ENCODE measurements around the gene OTOS. TPM values are rescaled to one million over a fixed set of nuclear protein-coding genes. Genes with fewer than 3 reads are reported as not detected.

OTOS gene
- total RNA-seq, 4 donors from 2014 or later, result not detected

DNA sequence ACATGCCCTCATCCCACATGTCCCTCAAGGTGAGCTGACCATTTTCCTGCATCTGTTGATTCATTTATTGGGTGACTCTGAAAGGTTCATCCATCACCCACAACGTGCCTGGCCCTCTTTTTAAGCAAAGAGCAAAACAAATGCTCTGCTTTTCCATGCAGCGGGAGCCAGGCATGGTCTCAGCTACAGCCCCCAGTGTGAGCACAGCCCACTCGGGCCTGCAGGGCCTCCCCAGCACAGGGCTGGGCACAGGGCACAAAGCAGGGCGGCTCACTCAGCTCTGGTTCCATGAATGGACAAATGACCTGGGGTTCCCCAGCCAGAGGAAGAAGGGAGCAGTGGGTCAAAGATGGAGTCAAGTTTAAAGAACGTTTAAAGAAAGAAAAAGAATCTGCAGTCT lies 24.1 kb upstream of the OTOS start:
- in situ Hi-C loops (cut with MboI; ENCODE audit: low sequenced_read_pairs in 4 of 4), result no loop called here
- DNase-seq (no peak), ATAC-seq (no peak)
- Histone ChIP-seq H3K4me3 (no peak overlapping the region), H3K27me3 (no peaks in the 10 kb centered on the region), H3K9me3 (no peaks in the 10 kb centered on the region), H3K27ac (no peak overlapping the region), H3K36me3 (no peaks in the 10 kb centered on the region), H3K4me1 (no peaks in the 10 kb centered on the region)
- intact Hi-C loops (cut with DNase I; ENCODE audit: low total_unique reads), result no loop called here
- TF ChIP-seq, protein P1, sequence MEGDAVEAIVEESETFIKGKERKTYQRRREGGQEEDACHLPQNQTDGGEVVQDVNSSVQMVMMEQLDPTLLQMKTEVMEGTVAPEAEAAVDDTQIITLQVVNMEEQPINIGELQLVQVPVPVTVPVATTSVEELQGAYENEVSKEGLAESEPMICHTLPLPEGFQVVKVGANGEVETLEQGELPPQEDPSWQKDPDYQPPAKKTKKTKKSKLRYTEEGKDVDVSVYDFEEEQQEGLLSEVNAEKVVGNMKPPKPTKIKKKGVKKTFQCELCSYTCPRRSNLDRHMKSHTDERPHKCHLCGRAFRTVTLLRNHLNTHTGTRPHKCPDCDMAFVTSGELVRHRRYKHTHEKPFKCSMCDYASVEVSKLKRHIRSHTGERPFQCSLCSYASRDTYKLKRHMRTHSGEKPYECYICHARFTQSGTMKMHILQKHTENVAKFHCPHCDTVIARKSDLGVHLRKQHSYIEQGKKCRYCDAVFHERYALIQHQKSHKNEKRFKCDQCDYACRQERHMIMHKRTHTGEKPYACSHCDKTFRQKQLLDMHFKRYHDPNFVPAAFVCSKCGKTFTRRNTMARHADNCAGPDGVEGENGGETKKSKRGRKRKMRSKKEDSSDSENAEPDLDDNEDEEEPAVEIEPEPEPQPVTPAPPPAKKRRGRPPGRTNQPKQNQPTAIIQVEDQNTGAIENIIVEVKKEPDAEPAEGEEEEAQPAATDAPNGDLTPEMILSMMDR (IDR thresholded peaks at IDR 0.05 in 4 of 5, conservative IDR thresholded peaks at IDR 0.05 in 1 of 5), result no peak
- no peak for TF ChIP-seq POLR2A (IDR thresholded peaks at IDR 0.05)

DNA sequence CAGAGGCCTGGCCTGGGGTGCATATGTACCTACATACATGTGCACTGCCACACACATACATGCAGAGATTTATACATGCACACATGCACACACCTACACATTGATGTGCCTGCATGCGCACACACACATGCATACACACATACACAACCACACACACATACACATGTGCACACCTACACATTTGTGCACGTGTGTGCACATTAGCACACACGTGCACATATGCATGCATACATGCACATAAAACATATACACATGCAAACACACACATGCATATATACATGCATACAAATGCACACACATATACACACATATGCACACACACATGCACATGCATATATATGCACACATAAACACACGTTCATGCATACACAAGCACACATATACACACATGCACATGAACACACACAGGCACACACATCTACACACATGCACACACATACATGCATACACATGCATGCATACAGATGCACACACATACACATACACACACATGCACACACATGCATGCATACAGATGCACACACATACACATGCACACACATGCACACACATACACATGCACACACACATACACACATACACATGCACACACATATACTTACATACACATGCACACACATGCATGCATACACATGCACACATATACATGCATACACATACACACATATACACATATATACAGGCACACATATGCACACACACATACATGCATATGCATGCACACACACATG lies 23.6 kb upstream of the OTOS start:
- no peaks in the 10 kb centered on the region for H3K36me3 ChIP-seq
- H3K27me3 ChIP-seq, result no peaks in the 10 kb centered on the region
- ATAC-seq (no peak), DNase-seq (no peak)
- intact Hi-C loops (cut with DNase I; ENCODE audit: low total_unique reads), result no loop called here
- no peak overlapping the region for H3K27ac ChIP-seq
- TF ChIP-seq, protein P1 (IDR thresholded peaks at IDR 0.05 in 4 of 5, conservative IDR thresholded peaks at IDR 0.05 in 1 of 5), result no peak
- TF ChIP-seq POLR2A (IDR thresholded peaks at IDR 0.05), result no peak
- H3K4me3 ChIP-seq, result no peak overlapping the region
- H3K9me3 ChIP-seq, result no peaks in the 10 kb centered on the region
- H3K4me1 ChIP-seq, result no peaks in the 10 kb centered on the region
- in situ Hi-C loops (cut with MboI; ENCODE audit: low sequenced_read_pairs in 4 of 4), result no loop called here

DNA sequence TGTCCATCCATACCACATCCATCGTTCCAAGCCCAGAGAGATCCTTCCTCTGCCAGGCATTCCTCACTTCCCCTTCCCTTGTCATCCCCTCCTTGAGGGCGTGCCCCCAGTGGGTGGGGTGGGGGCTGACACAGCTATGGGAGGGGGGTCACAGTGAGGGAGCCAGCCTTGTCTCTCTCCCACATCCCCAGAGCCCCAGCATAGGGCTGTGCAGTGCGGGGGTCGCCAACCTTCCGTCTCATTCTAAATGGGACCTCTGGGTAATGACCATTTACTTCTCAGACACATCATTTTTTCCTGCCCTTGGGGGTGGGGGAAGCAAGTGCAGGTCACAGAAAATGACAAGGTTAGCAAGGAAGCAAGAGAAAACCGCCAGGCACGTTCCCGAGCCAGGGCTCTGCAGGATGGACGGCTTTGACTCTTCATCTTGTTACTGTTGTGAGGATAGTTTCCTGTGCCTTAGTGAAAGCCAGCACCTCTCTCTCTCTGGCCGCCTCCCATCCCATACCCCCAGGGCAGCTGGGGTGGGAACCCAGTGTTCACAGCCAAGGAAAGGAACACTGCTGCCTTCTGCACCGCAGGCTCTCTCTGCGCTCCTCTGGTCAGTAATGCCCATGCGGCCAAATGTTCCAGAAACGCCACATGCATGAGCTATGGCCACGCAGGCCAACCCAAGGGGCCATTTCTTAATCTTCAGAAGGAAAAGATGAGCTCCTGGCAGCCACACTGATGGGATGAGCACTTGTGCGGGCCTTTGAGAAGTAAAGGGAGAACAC lies 22.7 kb upstream of the OTOS start:
- intact Hi-C loops (cut with DNase I; ENCODE audit: low total_unique reads), result no loop called here

DNA sequence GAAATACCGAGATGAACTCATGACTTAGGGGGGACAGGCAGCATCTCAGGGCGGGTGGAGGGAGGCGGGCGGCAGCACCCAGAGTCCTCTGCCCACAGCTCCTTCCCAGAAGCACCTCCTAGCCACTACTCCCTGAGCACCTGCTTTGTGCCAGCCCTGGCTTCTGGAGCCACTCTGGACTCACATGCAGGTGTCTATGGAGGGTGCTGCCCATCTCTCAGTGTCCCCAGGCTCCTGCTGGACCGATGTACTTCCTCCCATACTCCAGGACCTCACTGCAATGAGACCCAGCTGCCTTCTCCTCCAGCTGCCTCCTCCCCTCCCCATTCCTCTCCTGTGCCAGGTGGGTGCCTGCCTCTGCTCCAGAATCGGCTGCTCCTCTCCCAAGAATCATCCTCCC lies 22.1 kb upstream of the OTOS start:
- no peak overlapping the region for H3K27ac ChIP-seq
- DNase-seq (no peak), ATAC-seq (no peak)
- intact Hi-C loops (cut with DNase I; ENCODE audit: low total_unique reads), result no loop called here
- H3K4me3 ChIP-seq, result no peak overlapping the region
- no peaks in the 10 kb centered on the region for H3K4me1 ChIP-seq
- H3K36me3 ChIP-seq, result no peaks in the 10 kb centered on the region
- in situ Hi-C loops (cut with MboI; ENCODE audit: low sequenced_read_pairs in 4 of 4), result no loop called here
- no peaks in the 10 kb centered on the region for H3K27me3 ChIP-seq
- TF ChIP-seq, protein P1 (IDR thresholded peaks at IDR 0.05 in 4 of 5, conservative IDR thresholded peaks at IDR 0.05 in 1 of 5), result no peak
- no peak for TF ChIP-seq POLR2A (IDR thresholded peaks at IDR 0.05)
- H3K9me3 ChIP-seq, result no peaks in the 10 kb centered on the region

More for the DNA sequence above, 22.7 kb upstream of the OTOS start:
- Histone ChIP-seq H3K4me1 (no peaks in the 10 kb centered on the region), H3K27me3 (no peaks in the 10 kb centered on the region), H3K9me3 (no peaks in the 10 kb centered on the region), H3K27ac (no peak overlapping the region), H3K4me3 (no peak overlapping the region), H3K36me3 (no peaks in the 10 kb centered on the region)
- ATAC-seq (no peak), DNase-seq (no peak)
- in situ Hi-C loops (cut with MboI; ENCODE audit: low sequenced_read_pairs in 4 of 4), result no loop called here
- TF ChIP-seq, protein P1 (IDR thresholded peaks at IDR 0.05 in 4 of 5, conservative IDR thresholded peaks at IDR 0.05 in 1 of 5), result no peak
- no peak for TF ChIP-seq POLR2A (IDR thresholded peaks at IDR 0.05)

Data from gastrocnemius medialis (tissue), 4 donors.